Middle frontal gyrus (tissue), 1 donor: ENCODE data around the gene RAC2.

Experiments used
- DNase-seq: peaks from one replicate; pipeline ENCODE4 v3.0.0-alpha.2; 2015; ENCODE audit warnings: low spot score; ENCODE audit errors: extremely low spot score

The RAC2 gene

DNA sequence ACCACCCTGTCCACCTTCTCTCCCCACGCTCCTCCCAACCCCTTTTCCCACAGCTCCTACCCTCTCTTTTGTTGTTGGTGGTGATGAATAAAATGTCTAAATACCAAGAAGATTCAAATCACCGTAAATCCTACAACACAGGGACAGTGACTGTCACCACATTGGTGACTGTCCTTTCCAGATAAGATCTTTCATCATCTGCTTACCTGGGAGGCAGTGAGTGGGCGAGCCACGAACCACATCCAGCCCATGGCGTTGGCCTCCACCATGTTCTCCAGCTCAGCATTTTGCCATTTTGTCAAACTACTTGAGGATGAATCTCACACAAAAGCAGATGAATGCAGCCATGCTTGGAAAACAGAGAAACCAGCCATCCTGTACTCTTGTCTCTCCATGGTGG, 31.6 kb upstream of the RAC2 start:
- no peak for DNase-seq

DNA sequence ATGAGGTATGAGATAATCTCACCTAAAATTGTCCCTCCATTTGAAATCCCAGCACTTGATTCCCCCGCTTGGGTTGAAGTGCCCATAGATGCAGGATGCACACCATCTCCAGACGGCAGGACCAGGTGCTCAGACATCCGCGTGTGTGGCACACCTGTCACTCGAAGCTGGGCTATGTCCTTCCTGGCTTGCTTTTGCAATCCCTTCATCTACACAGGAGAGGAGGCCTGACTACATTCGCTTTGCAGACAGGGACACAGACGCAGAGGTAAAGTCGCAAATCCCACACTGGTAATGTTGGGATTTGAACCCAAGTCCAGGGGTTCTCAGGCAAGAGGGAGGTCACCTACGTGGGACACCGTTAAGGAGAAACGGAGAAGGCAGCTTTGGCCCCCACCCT, 31.1 kb upstream of the RAC2 start:
- no peak for DNase-seq

DNA sequence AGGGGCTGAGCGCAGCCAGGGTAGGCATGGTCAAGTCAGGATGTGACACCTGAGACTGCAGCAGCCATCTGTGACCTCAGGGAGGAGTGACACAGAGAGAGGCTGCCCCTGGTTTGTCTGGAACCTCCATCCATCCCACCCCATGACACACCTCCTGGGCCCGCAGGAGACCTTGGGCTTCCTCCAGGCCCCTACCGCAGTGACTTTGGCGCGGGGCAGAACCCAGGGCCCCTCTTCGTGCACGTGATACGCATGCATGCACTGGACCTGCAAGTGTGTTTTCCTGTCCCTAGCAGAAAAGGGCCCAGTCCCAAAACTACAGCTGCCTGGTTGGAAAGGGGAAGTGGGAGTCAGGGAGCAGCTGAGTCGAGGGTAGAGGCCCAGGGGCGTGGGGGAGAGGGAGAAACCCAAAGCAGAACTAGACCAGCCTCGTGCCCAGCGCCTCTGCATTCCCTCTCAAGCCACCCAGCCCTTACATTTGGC, 30.4 kb upstream of the RAC2 start:
- DNase-seq: no peak

DNA sequence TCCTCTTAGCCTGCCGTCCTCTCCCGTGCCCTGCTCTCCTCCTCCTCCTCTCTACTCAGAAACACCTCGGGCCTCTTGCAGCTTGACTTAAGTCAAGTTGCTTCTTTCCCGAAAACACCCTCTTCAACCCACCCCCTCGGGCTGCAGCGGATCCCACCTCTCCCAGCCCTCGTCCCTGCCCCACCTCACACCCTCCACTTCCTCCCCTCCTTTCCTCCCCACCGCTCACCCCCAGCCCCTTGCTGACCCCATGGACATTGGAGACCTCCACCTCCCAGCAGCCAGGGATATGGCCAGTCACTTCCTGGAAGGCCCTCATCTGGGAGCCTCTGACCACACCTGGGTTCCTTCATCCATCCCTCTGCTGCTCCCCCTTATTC, 29.8 kb upstream of the RAC2 start:
- DNase-seq: no peak

DNA sequence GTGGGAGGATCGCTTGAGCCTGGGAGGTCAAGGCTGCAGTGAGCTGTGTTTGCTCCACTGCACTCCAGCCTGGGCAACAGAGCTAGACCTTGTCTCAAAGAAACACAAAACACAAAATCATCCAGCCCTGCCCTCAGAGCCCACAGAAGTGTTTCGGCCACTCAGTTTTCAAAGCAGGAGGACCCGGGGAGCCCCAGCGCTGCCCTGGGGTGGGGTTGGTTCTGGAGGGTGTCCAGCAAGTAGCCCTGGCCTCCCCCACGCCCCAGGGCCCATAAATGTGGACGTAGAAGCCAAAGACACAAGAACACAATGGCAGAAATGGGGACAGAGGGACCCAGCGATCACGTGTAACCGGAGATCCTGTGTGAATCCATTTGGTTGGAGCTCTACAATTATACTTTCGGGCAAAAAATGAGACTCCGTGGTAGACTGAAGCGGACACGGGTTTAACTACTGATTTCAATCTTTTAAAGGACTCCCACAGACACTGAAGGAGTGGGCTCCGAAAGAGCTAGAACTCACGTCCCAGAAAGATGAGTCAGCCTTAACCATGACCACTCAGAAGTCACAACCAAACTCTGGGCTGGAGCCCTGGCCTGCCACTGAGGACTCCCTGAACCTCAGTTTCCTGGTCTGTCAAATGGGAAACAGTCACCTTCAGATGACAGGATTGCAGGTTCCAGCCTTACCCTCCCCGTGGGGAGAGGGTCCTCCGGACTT, 29.2 kb upstream of the RAC2 start:
- DNase-seq: no peak

DNA sequence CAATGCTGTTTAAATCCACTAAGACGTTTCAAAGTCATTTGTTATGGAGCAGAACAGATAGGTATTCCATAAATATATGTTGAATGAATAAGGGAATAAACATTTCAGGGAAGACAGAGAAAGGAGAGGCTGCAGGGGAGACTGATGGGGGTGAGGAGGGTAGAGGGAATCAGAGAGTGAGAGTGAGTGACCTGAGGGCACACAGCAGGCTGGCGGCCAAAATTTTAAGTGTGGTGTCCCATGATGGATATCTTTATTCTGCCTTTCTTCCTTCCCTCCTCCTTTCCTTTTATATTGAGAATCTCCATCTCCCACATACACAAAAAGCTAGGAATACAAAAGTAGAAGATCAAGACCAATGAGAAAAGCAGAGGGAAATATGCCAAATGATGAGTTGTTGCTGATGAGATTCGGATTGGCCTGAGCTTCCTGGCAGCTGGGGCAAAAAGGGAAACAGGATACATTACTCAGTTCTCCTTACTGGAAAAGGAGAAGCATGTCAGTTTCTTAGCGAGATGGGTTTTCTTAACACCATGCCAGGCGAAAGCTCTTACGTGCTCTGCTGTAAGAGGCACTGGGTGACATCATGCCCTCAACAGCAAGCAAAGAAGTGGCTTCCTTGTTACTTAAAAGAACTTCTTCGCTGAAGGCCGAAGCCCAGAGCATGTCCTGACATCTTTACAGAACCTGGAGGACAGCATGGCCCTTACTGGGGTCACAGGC, 27.0 kb upstream of the RAC2 start:
- DNase-seq: no peak

DNA sequence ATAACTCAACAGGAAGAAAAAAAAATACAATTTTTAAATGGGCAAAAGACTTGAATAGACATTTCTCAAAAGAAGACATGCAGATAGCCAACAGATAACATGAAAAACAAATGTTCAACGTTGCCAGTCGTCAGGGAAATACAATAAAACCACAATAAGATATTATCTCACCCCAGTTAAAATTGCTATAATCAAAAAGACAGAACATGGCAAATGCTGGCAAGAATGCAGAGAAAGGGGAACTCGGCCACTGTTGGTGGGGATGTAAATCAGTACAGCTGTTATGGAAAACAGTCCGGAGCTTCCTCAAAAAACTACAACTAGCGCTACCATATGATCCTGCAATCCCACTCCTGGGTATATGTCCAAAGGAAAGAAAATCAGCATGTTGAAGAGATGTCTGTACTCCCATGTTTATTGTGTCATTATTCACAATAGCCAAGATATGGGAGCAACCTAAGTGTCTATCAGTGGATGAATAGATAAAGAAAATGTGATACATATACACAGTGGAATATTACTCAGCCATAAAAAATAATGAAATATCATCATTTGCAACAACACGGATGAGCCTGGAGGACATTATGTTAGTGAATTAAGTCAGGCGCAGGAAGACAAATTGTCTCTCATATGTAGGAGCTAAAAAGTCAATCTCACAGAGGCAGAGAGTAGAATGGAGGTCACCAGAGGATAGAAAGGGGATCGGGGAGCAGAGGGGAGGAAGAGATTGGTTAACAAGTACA, 26.0 kb upstream of the RAC2 start:
- DNase-seq: no peak

DNA sequence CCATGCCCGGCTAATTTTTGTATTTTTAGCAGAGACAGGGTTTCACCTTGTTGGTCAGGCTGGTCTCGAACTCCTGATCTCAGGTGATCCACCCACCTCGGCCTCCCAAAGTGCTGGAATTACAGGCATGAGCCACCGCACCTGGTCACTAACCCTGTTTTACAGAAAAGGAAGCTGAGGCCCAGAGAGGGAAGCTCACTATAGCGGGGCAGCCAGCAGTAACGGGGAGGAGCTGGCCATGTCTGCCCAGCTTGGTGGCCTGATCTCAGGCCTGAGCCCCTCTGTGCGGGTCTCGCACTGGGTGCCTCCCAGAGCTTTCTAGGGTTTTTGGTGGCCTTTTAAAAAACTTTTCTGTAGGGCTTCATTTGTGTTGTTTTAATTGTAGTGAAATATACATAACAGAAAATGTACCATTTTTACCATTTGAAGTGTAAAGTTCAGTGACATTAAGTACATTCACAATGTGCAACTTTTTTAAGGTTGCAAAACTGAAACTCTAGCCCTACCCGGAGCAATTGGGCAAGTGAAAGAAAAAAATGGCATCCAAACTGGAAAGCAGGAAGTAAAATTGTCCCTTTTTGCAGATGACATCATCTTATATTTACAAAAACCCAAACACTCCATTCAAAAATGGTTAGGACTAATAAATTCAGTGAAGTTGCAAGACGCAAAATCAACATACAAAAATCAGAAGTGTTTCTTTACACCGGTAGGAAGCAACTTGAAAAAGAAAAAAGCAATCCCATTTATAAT, 23.8 kb upstream of the RAC2 start:
- no peak for DNase-seq

DNA sequence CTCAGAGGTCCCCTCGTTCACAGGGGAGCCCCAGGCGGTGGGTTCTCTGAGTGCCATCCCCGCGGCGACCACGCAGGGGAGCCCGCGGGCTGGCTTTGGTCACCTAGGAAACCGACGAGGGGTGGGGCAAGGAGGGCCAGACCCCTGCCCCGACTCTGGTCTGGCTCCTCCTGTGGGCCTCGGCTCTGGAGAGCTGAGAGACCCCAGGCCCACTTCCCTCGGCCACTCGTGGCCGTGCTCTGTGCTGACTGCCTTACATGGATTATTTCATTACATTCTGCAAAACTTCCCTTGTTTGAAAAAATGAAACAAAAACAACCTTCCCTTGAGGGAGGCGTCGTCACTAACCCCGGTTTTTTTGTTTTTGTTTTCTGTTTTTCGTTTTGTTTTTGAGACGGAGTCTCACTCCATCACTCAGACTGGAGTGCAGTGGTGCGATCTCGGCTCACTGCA, 23.1 kb upstream of the RAC2 start:
- no peak for DNase-seq

DNA sequence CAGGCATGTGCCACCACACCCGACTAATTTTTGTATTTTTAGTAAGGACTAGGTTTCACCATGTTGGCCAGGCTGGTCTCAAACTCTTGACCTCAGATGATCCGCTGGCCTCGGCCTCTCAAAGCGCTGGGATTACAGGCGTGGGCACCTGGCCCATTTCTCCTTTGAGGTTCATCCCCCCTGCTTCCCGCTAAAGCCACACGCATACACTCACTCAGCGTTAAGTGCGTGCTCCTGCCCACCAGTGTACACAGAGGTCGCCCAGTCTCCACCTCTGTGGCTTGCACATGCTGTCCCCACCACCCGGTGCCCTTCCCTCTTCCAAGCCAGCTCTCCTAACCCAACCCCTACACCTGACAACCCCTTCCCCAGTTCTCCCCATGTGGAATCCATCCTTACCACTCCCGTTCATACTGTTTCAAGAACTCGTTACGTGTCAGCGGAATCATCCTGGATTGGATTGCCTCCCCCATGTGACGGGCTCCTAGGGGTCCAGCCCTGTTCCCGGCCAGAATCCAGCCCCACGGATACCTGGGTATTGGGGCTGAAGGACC, 22.6 kb upstream of the RAC2 start:
- no peak for DNase-seq

DNA sequence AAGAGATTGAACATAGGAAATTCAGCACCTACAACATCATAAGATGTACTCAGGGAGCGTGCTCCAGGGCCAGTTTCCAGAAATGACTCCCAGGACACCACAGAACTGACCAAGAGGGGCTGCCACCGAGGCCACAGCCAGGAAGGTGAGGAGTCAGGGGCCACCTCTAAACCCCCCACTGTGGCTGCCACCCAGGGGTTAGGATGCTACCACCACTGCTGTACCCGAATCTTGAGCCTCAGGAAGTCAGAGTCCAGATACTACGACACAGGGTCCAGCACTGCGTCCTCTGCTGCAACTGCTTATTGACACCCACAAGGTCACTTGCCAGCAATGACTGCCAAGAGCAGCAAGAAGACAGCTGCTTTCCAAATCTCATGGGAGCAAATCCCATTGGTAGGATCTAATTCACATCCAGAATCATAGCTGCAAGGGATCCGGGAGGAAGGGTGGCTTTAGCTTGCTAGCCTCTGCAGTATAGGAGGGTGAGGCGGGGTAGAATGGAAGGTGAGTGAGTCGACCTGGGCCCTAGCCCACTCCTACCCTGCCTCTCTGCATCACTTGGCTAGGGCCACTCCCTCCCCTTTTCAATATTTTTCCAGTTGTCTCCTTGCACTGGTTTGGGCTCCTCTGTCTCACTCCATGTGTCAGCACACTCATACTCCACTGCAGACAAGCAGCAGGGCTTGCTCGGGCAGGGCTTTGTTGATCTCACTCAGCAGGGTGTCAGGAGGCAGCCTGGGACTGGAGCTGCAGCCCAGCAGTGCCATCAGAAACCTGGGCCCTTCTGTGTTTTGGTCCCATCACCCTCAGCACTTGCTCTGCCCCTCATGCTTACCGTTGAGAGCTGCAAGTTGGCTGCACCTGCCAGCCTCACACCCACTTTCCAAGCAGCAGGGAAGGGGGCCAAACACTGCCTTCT, 20.2 kb upstream of the RAC2 start:
- DNase-seq: no peak

DNA sequence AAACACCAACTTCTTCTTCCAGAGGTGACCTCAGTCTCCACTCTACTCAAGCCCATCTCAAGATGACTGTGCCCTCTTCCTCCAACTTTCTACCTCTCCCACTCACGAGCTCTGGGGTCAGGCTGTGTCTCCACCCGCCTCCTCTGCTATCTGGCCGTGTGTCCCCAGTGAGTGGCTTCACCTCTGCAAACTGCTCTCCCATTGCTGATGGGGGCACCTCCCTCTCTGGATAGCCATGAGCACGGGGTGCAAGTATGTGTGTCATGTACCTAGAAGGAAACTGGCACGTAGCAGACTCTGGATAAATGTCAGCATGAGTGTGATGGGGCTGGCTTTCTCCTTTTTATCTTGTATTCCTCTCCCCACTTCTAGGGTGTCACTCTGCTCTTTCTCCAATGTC, 18.3 kb upstream of the RAC2 start:
- DNase-seq: no peak

DNA sequence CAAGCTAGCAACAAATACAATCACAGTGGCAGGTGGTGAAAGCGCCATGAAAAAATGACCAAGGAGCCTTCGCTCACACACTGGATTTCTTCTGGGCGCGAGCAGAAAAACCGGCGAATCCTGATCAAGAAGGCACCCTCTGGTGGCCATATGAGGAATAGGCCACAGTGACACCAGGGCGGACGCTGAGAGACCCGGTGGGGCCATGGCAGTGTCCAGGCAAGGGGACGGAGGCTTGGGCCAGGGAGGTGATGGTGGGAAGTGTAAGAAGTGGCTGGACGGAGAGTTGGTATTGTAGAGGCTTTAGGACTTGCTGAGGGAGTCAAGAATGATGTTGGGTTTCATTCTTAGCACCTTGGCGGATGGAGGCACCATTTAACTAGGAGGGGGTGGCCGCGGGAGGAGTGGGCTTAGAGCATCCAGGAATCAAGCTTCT, 16.9 kb upstream of the RAC2 start:
- DNase-seq: no peak

DNA sequence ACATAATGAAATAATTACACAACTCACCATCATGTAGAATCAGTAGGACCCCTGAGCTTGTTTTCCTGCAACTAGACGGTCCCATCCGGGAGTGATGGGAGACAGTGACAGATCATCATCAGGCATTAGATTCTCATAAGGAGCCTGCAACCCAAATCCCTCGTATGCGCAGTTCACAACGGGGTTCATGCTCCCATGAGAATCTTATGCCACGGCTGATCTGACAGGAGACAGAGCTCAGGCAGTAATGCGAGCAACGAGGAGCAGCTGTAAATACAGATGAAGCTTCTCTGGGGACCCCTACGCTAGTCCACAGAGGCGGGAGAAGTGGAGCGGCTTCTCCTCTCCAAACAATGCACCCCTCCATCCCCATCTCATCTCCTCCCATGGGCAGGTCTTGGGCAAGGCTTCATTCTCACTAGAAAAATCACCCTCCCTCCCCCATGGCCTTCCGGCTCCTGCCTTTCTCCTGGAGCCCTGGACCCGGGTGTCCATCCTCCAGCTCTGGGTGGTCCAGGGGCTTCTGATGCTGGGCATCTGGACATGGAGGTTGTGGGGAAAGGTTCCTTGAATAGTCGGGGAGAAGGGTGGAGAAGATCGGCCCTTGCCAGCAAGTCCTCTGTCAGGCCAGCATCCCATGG, 16.2 kb upstream of the RAC2 start:
- no peak for DNase-seq

DNA sequence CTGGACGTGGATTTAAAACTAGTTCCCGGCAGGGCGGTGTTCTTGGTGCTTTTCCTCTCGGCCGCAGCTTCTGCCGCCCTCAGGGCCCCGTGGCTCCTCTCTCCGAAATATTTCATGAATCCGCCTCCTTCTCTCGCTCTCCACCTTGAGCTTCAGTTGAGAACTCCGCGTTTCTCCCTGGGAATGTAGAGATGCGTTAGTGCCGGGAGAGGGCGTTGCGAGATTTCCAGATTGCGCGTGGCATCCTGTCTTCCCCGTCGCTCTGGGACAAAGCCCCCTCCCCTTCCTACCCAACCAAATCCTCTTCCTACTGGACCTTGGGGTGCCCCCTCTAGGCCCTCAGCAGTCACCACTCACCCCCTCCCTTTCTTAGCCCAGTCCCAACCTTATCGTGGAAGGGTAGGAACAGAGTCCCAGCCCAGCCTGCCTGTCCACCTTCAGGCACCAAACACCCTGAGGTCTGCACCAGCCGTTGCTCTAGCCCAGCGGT, 15.5 kb upstream of the RAC2 start:
- DNase-seq: no peak

DNA sequence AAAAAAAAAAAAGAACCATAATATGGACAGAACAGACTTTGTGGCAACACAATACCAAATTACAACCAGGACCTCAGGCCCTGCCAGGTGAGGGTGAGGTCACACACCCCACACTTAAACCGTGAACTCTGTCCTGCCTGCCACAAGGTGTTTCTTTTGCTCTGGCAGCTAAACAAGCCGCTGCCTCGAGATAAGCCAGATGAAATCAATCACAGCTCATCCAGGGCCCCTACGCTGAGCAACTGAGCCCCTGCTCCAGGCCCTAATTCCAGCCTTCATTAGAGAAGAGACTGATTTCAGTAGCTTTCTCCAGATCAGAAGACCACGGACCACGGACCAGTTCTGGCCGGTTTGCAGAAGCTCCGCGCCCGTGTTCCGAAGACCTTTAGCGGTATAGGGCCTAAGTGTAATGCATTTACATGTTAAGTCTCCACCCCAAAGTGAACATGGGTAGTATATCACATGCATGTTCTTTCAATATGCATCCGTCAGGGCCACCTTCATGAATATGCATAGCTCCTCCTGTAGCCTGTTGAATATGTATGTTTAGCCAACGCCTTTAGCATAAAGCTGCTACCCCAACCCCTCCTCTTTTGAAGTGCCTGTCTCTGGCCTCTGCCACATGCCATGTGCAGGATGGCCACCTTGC, 14.8 kb upstream of the RAC2 start:
- no peak for DNase-seq

DNA sequence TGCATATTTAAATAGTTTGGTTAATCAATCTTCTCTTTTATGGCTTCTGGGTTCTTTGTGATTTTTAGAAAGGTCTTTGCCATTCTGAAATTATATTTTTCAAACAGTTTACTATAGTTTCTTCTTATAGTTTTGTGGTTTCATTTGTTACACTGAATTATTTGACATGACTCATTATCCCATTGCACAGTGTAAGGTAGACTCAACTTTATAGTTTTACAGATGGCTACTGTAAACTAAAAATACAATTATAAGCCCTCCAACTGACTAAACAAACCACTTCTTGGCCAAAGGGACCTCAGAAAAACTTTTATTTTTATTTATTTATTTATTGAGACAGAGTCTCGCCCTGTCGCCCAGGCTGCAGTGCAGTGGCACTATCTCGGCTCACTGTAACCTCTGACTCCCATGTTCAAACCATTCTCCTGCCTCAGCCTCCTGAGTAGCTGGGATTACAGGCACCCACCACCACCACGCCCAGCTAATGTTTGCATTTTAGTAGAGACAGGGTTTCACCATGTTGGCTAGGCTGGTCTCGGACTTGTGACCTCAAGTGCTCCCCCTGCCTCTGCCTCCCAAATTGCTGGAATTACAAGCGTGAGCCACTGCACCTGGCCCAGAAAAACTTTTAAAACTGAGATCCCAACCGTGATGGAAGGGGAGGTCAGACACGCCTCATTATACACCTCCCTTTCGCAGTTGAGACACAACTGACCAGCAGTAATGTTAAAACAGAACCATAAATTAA, 14.1 kb upstream of the RAC2 start:
- DNase-seq: no peak

DNA sequence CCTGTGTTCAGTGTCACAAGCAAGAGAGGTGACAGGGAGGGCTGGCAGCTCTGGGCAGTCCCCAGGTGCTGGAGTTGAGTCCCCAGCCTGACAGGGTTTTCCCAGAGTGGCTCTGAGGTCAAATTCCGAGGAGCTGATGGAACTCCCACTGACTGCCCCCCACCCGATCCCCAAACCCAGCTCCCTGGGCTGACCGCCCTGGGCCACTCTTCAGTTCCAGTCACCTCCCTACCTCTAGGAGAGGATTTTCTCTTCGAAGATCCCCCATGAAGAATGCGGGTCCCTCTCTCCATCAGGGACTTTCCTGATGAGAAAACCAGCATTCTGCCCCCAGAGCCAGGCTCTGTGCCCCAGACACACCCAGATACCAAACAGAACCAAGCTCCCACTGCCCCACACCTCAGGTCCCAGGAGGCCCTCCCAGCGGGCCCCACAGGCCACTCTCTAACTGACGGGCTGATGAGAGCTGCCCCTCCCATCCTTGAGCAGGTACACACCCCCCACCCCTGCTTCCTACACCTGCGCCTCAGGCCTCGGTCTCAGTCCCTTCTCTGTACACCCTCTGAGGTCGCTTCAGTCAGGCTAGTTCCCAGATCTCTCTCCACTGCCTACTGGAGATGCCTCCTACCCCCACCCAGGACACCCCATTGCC, 12.1 kb upstream of the RAC2 start:
- DNase-seq: no peak
